HepG2 (cell line): Measurements from ENCODE around the gene SPN.

Experiments used
- BCL3 ChIP-seq: sonication (generic); formaldehyde crosslinking; IDR thresholded peaks from 2 replicates; pipeline ENCODE4 v1.5.1; 2020; ENCODE audit warnings: mild to moderate bottlenecking, missing genetic modification reagents, moderate library complexity
- CTCF ChIP-seq: sonication (generic); formaldehyde crosslinking; IDR thresholded peaks from 2 replicates; pipeline ENCODE4 v1.5.0; 2020; ENCODE audit warnings: mild to moderate bottlenecking, missing genetic modification reagents, moderate library complexity
- POLR2A ChIP-seq, 2 experiments: IDR thresholded peaks; 2 replicates each; pipeline ENCODE4 v1.6.1; 2011; ENCODE audit warnings: low read depth in 2 of 2, low read length in 2 of 2, mild to moderate bottlenecking in 1 of 2, moderate library complexity in 1 of 2; ENCODE audit not compliant: insufficient read depth in 1 of 2
- POLR2AphosphoS5 ChIP-seq: IDR thresholded peaks from 2 replicates; pipeline ENCODE4 v1.6.1; 2012; ENCODE audit warnings: low read depth, low read length
- REST ChIP-seq, 2 experiments: IDR thresholded peaks; 2 replicates each; pipeline ENCODE4 v1.6.1; 2011 to 2012; ENCODE audit warnings: low read length in 2 of 2, borderline replicate concordance in 1 of 2, low read depth in 1 of 2, mild to moderate bottlenecking in 1 of 2, moderate library complexity in 1 of 2
- SAP130 ChIP-seq: IDR thresholded peaks from 2 replicates; pipeline ENCODE4 v1.6.1; 2016; ENCODE audit warnings: low read depth
- ZFYVE20 ChIP-seq: sonication (generic); formaldehyde crosslinking; IDR thresholded peaks from 2 replicates; pipeline ENCODE4 v1.8.0; 2023; ENCODE audit warnings: low read depth, mild to moderate bottlenecking, moderate library complexity, missing genetic modification reagents, borderline replicate concordance
- ZNF780A ChIP-seq: sonication (generic); formaldehyde crosslinking; IDR thresholded peaks from 2 replicates; pipeline ENCODE4 v1.8.0; 2022; ENCODE audit warnings: mild to moderate bottlenecking, missing genetic modification reagents, moderate library complexity

- TF ChIP-seq BCL3 (CRISPR knock-in tag) (no peak), POLR2AphosphoS5 (no peak), SAP130 (CRISPR knock-in tag) (no peak), REST (IDR thresholded peaks at IDR 0.05; ENCODE audit: borderline replicate concordance in 1 of 2, low read depth in 1 of 2, low read length in 2 of 2) (no peak), ZFYVE20 (CRISPR knock-in tag) (no peak), ZNF780A (no peak), POLR2A (IDR thresholded peaks at IDR 0.05; ENCODE audit: insufficient read depth in 1 of 2, low read depth in 2 of 2, low read length in 2 of 2) (no peak), CTCF (peak; percentile 41; the same call in 1 of the 2 replicates)
These were observed 11.1 kb downstream of the SPN start for GRCh38 chr16:29674188-29674587.
